Activated T-cell treated with anti-CD3 and anti-CD28 coated beads for 4 hours (primary cell): Measurements from ENCODE around the gene MUC21.
"Not testable (repeated sequence)": the region's sequence is repeated elsewhere in the genome, so short reads cannot be mapped to it uniquely, and the experiment has no call there.

Experiments used
- DNase-seq: peaks from one replicate; pipeline ENCODE4 v3.0.0-alpha.2; 2020

Gene MUC21

DNA sequence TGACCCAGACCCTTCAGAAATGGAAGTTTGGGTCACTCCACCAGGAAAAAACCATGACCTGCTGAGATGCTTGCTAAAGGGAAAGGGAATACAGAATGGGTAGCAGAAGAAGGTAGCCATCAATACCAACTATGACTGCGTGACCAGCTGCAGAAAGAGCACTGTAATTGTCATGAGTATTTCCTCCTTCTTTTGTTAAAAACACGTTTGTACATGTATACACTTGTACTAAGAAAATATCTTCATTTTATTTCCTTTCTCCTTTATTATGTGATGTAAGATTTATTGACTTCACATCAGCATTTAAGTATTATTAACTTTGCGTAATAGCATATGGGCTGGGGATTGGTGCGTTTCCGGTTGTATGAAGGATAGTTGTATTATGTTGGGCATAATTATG is 12.6 kb upstream of the MUC21 start:
- DNase-seq: no peak

GRCh38 chr6:30972816-30973215 is 10.7 kb upstream of the MUC21 start:
- DNase-seq: no peak

DNA sequence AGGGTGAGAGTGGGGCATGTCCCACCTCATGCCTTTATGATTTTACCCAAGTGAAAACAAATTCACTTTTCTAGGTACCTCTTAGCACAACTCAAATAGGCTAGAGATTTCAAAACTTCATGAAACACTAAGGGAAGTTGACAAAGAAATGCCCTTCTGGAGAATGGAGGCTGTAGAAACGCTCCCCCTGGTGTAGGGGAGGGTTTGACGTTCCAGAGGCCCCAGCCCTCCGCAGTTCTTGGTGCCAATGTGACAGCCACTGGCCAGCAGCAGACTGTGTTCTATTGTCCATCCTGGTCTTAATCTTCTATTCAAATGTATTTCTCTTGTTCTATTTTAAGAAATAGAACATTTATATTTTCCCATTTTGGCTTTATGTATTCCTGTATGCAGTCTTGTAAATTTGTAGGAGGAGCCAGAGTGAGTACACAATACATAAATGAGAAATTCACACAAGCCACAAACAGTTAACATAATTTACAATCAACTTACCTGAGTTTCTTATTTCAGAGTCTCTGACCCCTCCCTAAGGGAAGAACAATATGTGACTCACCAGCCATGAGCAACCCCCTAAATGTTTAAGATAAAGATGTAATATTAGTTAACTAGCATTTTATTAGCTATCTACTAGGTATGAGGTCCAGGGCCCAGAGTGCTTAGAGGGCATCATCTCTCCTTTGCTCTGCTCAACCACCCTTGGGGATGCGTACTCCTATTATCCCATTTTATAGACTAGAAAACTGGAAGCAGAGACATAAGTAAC is 8.8 kb upstream of the MUC21 start:
- no peak for DNase-seq

DNA sequence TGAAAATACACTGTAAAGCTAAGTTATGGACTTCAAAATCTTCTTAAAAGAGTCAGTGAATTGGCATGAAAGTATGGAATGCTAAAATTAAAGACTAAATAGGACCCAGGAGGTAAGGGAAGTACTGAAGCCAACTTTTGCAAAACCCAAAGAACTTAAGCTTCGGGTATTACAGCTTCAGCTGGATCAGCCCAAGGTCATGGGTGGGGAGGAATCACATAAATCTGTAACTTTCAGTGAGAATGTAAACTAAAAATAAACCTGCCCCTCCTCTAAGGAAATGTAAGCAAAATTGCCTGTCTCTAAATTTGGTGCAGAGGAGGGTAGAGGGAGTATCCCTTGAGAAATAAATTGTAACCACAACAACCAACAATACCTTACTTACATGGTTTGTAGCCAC is 4.4 kb upstream of the MUC21 start:
- DNase-seq: no peak

GRCh38 chr6:30979690-30980089 is 3.8 kb upstream of the MUC21 start:
- DNase-seq: no peak

DNA sequence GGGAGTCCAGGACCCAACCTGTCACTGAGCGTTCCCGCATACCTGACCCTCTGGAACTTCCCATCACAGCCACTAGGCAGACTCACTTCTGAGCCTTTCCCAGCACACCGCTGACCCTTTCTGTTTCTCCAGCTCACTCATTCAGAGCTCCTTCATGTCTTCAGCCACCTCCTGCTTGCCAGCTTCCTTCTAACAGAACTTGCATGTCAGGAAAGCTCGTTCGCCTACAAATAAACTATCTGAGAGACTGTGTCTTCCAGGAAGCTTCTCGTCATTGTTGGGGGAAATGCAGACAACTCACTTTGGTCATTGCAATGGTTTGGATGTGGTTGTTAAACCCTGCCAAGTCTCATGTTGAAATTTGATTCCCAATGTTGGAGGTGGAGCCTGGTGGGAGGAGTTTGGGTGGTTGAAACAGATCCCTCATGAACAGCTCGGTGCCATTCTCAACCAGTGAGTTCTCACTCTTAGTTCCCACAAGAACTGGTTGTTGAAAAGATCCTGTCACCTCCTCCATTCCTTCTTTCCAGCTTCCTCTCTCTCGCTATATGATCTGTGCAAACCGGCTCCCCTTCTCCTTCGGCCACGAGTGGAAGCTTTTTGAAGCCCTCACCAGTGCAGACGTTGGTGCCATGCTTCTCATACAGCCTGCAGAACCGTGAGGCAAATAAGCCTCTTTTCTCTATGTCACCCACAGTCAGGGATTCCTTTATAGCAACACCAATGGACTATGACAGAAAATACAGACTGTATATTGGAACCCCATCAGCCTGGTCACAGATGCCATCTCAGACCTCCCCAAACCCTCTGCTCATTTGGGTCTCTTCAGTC is 1.4 kb upstream of the MUC21 start:
- no peak for DNase-seq

DNA sequence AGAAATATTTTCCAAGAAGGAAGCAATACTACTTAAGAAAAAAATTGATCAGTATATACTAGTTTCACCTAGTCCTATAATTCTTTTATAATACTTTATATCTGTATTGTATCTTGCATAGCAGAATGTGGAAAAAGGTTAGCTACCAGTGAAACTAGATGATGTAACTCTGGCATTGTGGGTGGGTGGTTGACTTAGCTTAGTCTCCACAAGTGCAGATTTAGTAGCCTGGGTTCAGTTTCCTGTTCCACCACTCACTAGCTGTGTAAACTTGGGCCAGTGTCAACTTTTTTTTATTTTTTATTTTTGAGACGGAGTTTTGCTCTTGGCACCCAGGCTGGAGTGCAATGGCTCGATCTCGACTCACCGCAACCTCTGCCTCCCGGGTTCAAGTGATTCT is 2.0 kb downstream of the MUC21 start:
- no peak for DNase-seq

GRCh38 chr6:30987304-30987703 is 3.8 kb downstream of the MUC21 start:
- DNase-seq: no peak

DNA sequence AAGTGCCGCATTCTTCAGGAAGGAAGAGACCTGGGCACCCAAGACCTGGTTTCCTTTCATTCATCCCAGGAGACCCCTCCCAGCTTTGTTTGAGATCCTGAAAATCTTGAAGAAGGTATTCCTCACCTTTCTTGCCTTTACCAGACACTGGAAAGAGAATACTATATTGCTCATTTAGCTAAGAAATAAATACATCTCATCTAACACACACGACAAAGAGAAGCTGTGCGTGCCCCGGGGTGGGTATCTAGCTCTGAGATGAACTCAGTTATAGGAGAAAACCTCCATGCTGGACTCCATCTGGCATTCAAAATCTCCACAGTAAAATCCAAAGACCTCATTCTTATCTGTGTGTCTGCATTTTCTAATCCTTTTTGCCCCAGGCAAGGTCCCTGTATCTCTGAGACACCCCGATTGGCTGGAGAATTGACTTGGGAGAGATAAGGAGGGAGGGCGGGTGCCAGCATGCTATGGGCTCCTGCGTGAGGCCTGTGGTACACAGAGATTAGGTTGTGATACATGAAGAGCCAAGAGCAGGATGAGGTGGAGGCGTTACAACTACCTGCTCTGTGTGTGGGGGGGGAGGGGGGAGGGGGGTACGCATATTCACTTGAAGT is 4.8 kb downstream of the MUC21 start:
- DNase-seq: no peak

DNA sequence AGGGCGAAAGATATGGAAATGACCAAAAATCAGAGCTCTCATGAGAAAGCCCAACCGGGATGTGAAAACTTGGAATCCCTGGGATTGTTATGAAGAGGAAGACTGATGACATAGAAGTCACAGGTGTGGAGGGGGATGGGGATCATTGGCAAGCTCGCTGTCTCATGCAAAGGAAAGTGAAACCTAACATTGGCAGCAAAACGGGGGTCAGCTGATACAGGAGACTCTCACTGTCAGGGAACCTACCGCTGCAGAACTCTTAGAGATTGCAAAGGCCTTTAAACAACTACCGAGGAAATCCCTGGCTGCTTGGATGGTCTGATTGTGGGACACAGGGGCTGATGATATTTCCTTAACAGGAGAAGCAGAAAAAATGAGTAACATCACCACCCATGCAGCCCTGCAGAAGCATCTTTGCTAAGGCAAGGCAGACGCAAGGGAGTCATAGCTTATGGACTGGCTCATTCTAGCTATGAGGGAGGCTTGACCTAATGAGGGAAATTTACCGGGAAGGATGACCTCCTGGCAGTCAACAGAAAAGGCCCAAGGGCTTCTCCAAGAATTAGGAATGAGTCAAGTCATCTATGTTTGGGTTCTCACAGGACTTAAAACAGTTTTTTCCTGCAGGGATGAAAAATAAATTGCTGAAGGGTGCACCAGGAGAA is 7.0 kb downstream of the MUC21 start:
- peak; percentile 7 for DNase-seq

GRCh38 chr6:30991891-30992290 is 8.4 kb downstream of the MUC21 start:
- no peak for DNase-seq

DNA sequence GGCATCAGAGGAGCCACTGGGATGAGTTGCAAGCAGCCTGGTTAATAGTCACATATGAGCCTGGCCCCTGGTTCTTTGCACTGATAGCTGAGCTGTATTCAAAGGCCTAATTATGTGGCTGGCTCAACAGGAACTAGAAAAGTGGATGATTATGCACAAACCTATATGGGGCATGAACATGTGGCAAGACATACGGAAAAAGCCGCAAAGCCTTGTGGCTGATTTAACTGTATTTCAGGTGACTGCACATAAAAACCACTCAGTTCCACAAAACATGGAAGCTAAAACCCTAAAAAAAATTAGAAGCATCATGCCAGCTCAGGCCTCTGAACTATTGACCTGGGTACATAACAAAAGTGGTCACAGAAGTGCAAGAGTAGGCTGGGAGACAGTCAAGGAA is 13.8 kb downstream of the MUC21 start:
- no peak for DNase-seq

DNA sequence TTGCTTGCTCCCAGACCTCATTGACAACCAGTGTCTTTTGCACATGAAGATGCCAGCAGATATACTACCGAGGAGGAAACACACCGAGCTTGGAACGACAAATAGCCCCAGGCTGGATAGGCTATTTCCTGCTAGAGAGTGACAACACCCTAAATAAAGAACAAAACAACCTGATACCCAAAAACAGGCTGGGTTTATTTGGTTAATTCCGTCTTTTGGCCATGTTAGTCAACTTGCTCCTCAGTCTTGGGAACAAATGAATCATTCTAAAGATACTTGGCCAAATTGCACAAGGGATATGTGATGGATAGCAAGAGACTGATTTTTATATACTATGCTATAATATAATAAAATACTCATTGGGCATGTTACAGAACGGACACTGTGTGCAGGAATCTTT is 15.3 kb downstream of the MUC21 start:
- DNase-seq: no peak

GRCh38 chr6:31000067-31000860 is 16.7 kb downstream of the MUC21 start:
- not testable (repeated sequence) for DNase-seq

- no peak for DNase-seq
Measured at GRCh38 chr6:31001281-31001888, 17.9 kb downstream of the MUC21 start.

GRCh38 chr6:31002471-31002870 is 19.0 kb downstream of the MUC21 start:
- DNase-seq: no peak

GRCh38 chr6:31004794-31005193 is 21.3 kb downstream of the MUC21 start:
- no peak for DNase-seq

DNA sequence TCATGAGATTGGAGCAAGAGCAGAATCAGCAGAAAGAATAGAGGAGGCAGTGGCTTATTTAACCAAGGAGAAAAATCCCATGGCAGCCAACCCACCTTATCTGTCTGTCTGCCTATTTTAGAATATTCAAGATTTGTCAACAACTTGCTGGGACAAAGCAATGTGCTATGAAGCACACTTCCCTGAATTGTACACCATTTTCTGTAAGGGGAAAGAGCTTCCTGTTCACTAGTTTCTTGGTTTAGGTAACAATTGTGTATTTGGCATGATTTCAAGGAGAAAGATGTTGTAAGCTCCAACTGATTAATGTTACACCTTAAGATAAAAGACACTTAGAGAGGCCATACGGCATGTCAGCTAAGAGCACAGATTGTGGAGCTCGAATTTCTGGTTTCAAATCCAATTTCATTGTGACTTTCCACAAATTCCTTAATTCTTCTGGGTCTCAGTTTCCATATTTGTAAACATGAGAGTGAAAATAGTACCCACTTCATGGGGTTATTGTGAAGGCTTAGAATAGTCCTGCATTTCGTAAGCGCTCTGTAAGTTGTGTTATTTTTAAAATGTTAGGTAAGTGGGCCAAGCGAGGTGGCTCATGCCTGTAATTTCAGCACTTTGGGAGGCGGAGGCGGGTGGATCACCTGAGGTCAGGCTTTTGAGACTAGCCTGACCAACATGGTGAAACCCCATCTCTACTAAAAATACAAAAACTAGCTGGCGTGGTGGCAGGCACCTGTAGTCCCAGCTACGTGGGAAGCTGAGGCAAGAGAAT is 21.9 kb downstream of the MUC21 start:
- DNase-seq: no peak

DNA sequence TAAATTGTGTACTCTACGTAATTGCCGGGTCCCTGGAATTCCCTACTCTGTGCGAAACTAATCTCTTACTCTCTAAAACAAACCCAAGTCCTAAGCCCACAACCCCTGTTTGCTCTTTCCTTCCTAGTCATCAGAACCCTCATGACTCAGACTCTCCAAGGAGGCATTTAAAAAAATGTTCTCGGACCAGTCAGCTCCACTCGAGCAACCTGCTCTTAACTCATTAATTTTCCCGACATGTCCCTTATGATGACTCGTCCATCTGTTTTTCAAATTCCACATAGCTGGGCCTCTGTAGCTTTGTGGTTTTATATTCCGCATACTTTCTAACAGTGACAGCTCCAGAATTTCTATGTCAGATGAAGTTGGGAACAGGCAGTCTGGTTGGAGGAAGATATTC is 24.2 kb downstream of the MUC21 start:
- no peak for DNase-seq

DNA sequence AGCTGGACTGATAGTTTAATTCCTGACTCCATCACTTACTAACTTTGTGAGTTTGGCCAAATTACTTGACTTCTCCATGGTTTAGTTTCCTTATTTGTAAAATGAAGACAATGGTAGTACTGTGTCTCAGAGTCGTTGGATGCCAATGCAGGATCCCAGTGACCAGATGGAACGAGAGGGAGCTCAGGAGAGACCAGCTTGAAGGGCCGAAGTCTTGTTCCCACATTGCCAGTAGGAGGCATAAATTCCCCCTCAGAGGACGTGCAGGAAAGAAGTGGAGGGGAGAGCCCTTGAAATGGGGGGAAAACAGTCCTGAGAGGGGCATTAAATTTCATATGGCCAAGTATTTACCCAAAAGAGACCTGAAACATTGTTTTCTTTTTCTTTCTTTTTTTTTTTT is 24.6 kb downstream of the MUC21 start:
- no peak for DNase-seq

- DNase-seq: no peak
Measured at GRCh38 chr6:31009731-31010130, 26.2 kb downstream of the MUC21 start.
